A673 (cell line): Measurements from ENCODE around the gene MMP8. TPM values are rescaled to one million over a fixed set of nuclear protein-coding genes. Genes with fewer than 3 reads are reported as not detected.

Experiments
- BruUV-seq: library from RNA; stranded (reverse); fragments of 400-500 nt; replicated peaks from 2 replicates; lab custom pipeline; 2021; lab: Mats Ljungman, UMichigan
- CTCF ChIA-PET: fragments of 300-600 bp; sonication (Branson Sonifier 250); formaldehyde crosslinking; loops from one replicate; lab custom pipeline; 2022; ENCODE audit warnings: antibody characterized with exemption; lab: Charles Lee
- POLR2A ChIA-PET: fragments of 300-600 bp; sonication (Branson Sonifier 250); formaldehyde crosslinking; loops from one replicate; lab custom pipeline; 2022; ENCODE audit warnings: antibody characterized with exemption; ENCODE audit not compliant: low non-redundant PET; lab: Charles Lee
- DNase-seq: peaks from one replicate; pipeline ENCODE4 v3.0.0-alpha.2; 2015; ENCODE audit warnings: low spot score
- H3K27ac ChIP-seq: fragments of 200-600 bp; sonication (generic); 2 replicates; pipeline ENCODE4 v1.5.1; 2016; ENCODE audit warnings: mixed run types, low read depth, mild to moderate bottlenecking, mixed read lengths, antibody characterized with exemption, low read length; ENCODE audit not compliant: poor library complexity, severe bottlenecking
- H3K27me3 ChIP-seq: fragments of 200-600 bp; sonication (generic); replicated peaks from 2 replicates; pipeline ENCODE4 v1.6.1; 2017; ENCODE audit warnings: mixed run types, low read depth, mild to moderate bottlenecking, mixed read lengths, antibody characterized with exemption, low read length; ENCODE audit not compliant: insufficient read depth, poor library complexity
- H3K36me3 ChIP-seq: fragments of 200-600 bp; sonication (generic); 2 replicates; pipeline ENCODE4 v1.6.1; 2016; ENCODE audit warnings: mixed run types, mild to moderate bottlenecking, mixed read lengths, antibody characterized with exemption, low read length; ENCODE audit not compliant: insufficient read depth, poor library complexity, severe bottlenecking
- H3K4me1 ChIP-seq: fragments of 200-600 bp; sonication (generic); 2 replicates; pipeline ENCODE4 v1.6.1; 2017; ENCODE audit warnings: mixed run types, mild to moderate bottlenecking, mixed read lengths, antibody characterized with exemption, low read length; ENCODE audit not compliant: insufficient read depth, poor library complexity, severe bottlenecking
- H3K4me3 ChIP-seq: fragments of 200-600 bp; sonication (generic); 2 replicates; pipeline ENCODE4 v1.5.1; 2016; ENCODE audit warnings: low read depth, mixed run types, mild to moderate bottlenecking, mixed read lengths, low read length; ENCODE audit not compliant: poor library complexity, severe bottlenecking
- H3K9me3 ChIP-seq: fragments of 200-600 bp; sonication (generic); 2 replicates; pipeline ENCODE4 v1.6.1; 2016; ENCODE audit warnings: mixed run types, low read depth, mild to moderate bottlenecking, mixed read lengths, antibody characterized with exemption, low read length; ENCODE audit not compliant: poor library complexity, severe bottlenecking
- EZH2 ChIP-seq: fragments of 200-600 bp; sonication (generic); IDR thresholded peaks from 2 replicates; pipeline ENCODE4 v1.6.1; 2017; ENCODE audit warnings: borderline replicate concordance, low read depth, mild to moderate bottlenecking, mixed read lengths, antibody characterized with exemption, low read length; ENCODE audit not compliant: poor library complexity, severe bottlenecking
- intact Hi-C: fragments of 100-400 bp; cut with micrococcal nuclease; formaldehyde crosslinking; loops from one replicate; pipeline ENCODE4 v1.10.0; 2022; ENCODE audit not compliant: unreplicated experiment
- total RNA-seq: library from RNA; stranded (reverse); gene quantifications from 2 replicates; pipeline ENCODE4 v1.2.3, GENCODE V29; 2021
- TF ChIP-seq, protein P1 (sequence below): fragments of 300-800, 200-600 bp; sonication (generic); conservative IDR thresholded peaks from 2 replicates; pipeline ENCODE4 v1.5.1; 2017; ENCODE audit warnings: low read depth, mild to moderate bottlenecking, antibody characterized with exemption, low read length, moderate library complexity, mixed read lengths

The MMP8 gene
- total RNA-seq, 1 experiment from 2014 or later, result 0.21 TPM

DNA sequence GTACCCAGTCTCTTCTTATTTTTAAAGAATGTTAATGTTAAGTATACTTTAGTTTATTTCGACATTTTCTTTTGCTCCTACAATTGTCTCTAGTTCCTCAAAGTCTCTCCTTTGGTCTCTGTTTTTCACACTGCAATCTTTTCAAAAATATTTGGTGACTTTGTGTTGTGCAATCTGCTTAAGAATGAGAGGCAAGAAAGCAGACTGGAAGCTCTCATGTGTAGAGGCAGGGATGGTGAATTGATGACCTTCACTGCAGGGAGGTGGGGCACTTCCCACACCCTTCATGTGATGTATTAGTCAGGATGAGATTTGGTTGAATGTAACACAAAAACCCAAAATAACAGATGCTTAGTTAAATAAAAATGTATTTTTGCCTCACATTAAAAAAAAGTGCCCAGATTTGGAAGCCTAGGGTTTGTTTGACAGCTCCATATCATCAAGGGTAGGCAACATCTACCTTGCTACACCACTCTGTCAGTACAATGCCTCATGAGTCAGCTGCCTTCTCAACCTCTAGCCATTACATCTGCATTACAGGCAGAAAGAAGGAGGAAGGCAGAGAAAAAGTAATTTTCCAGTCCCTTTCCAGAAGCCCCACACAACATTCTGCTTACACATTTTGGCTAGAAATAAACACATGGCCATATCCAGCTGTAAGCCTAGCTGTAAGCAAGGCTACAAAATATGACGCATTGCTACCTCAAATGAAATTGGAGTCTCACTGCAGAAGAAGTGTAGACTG is 15.4 kb downstream of the MMP8 start:
- Histone ChIP-seq H3K4me3 (no peak overlapping the region), H3K9me3 (no peaks in the 10 kb centered on the region), H3K4me1 (no peaks in the 10 kb centered on the region), H3K36me3 (no peaks in the 10 kb centered on the region), H3K27ac (no peak overlapping the region), H3K27me3 (no peaks in the 10 kb centered on the region)
- CTCF ChIA-PET, result no interaction called here
- POLR2A ChIA-PET, result no interaction called here
- TF ChIP-seq, protein P1, sequence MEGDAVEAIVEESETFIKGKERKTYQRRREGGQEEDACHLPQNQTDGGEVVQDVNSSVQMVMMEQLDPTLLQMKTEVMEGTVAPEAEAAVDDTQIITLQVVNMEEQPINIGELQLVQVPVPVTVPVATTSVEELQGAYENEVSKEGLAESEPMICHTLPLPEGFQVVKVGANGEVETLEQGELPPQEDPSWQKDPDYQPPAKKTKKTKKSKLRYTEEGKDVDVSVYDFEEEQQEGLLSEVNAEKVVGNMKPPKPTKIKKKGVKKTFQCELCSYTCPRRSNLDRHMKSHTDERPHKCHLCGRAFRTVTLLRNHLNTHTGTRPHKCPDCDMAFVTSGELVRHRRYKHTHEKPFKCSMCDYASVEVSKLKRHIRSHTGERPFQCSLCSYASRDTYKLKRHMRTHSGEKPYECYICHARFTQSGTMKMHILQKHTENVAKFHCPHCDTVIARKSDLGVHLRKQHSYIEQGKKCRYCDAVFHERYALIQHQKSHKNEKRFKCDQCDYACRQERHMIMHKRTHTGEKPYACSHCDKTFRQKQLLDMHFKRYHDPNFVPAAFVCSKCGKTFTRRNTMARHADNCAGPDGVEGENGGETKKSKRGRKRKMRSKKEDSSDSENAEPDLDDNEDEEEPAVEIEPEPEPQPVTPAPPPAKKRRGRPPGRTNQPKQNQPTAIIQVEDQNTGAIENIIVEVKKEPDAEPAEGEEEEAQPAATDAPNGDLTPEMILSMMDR, result no peak
- TF ChIP-seq EZH2, result no peak
- DNase-seq, result no peak
- intact Hi-C loops, result no loop called here
- BruUV-seq, result no TSS peak

- no peak overlapping the region for H3K4me3 ChIP-seq
- intact Hi-C loops, result no loop called here
- no peaks in the 10 kb centered on the region for H3K9me3 ChIP-seq
- H3K36me3 ChIP-seq, result no peaks in the 10 kb centered on the region
- no peak for TF ChIP-seq EZH2
- TF ChIP-seq, protein P1, result no peak
- ChIA-PET CTCF (no interaction called here), POLR2A (no interaction called here)
- no peaks in the 10 kb centered on the region for H3K27me3 ChIP-seq
- no peak for DNase-seq
- no peaks in the 10 kb centered on the region for H3K4me1 ChIP-seq
- no TSS peak for BruUV-seq
- no peak overlapping the region for H3K27ac ChIP-seq
Observed at GRCh38 chr11:102708654-102709053, 16.1 kb downstream of the MMP8 start.

DNA sequence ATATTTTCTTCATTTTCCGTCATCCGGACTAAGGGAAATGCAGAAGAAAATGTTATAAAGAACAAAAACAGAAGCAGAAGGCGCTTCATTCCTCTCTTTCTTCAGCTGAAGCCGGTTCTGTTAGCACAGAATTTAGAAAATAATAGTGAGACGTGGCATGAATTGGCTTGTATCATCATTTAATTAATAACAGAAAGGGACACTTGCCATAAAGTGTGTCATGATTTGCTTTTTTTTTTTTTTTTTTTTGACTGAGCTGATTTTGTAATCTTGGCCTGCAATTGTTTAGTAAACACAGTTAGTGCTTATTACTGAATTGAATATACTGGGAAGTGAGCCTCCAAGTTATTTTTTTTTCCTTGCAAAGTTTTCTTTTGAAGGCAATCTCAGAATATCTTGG is 19.1 kb downstream of the MMP8 start, which contains the start of gene MMP27:
Gene MMP27 (minus strand): TSS at position 144 of the 400 bp plus-strand sequence. CDS start 55 bp downstream, at position 89.
- no TSS peak for BruUV-seq
- TF ChIP-seq, protein P1, result no peak
- TF ChIP-seq EZH2, result no peak
- ChIA-PET CTCF (no interaction called here), POLR2A (no interaction called here)
- Histone ChIP-seq H3K27me3 (no peaks in the 10 kb centered on the region), H3K27ac (no peak within 1 kb of the TSS), H3K36me3 (no peaks in the 10 kb centered on the region), H3K4me3 (no peak within 1 kb of the TSS), H3K9me3 (no peaks in the 10 kb centered on the region), H3K4me1 (no peaks in the 10 kb centered on the region)
- no peak for DNase-seq
- intact Hi-C loops, result no loop called here
